Testis (tissue), 2 donors: ENCODE data around the gene EYS.

Experiments used
- POLR2A ChIP-seq: fragments of 450-650 bp; IDR thresholded peaks from one replicate; pipeline ENCODE4 v1.6.1; 2017; ENCODE audit warnings: antibody characterized with exemption, mild to moderate bottlenecking, moderate library complexity
- TF ChIP-seq, protein P1 (sequence below), 3 experiments: fragments of 450-650 bp in 2 of 3; fragments of 200-600 bp in 1 of 3; sonication (generic) in 1 of 3; IDR thresholded peaks; one replicate each; pipeline ENCODE4 v1.5.1; 2016 to 2019; ENCODE audit warnings: antibody characterized with exemption in 3 of 3, mild to moderate bottlenecking in 2 of 3, moderate library complexity in 1 of 3

- TF ChIP-seq, protein P1, sequence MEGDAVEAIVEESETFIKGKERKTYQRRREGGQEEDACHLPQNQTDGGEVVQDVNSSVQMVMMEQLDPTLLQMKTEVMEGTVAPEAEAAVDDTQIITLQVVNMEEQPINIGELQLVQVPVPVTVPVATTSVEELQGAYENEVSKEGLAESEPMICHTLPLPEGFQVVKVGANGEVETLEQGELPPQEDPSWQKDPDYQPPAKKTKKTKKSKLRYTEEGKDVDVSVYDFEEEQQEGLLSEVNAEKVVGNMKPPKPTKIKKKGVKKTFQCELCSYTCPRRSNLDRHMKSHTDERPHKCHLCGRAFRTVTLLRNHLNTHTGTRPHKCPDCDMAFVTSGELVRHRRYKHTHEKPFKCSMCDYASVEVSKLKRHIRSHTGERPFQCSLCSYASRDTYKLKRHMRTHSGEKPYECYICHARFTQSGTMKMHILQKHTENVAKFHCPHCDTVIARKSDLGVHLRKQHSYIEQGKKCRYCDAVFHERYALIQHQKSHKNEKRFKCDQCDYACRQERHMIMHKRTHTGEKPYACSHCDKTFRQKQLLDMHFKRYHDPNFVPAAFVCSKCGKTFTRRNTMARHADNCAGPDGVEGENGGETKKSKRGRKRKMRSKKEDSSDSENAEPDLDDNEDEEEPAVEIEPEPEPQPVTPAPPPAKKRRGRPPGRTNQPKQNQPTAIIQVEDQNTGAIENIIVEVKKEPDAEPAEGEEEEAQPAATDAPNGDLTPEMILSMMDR (IDR thresholded peaks at IDR 0.05) = no peak
- no peak for TF ChIP-seq POLR2A
Observed at GRCh38 chr6:64259372-64259771, 1447.7 kb downstream of the EYS start.
